Fibroblast of peridontal ligament (primary cell): Measurements from ENCODE around the gene GARRE1.
"Not testable (repeated sequence)": the region's sequence is repeated elsewhere in the genome, so short reads cannot be mapped to it uniquely, and the experiment has no call there.

Experiments used
- DNase-seq: peaks from one replicate; pipeline ENCODE4 v3.0.0-alpha.2; 2010; ENCODE audit errors: extremely low read depth

Gene GARRE1

GRCh38 chr19:34257559-34257924 is 3.2 kb downstream of the GARRE1 start:
- no peak for DNase-seq

DNA sequence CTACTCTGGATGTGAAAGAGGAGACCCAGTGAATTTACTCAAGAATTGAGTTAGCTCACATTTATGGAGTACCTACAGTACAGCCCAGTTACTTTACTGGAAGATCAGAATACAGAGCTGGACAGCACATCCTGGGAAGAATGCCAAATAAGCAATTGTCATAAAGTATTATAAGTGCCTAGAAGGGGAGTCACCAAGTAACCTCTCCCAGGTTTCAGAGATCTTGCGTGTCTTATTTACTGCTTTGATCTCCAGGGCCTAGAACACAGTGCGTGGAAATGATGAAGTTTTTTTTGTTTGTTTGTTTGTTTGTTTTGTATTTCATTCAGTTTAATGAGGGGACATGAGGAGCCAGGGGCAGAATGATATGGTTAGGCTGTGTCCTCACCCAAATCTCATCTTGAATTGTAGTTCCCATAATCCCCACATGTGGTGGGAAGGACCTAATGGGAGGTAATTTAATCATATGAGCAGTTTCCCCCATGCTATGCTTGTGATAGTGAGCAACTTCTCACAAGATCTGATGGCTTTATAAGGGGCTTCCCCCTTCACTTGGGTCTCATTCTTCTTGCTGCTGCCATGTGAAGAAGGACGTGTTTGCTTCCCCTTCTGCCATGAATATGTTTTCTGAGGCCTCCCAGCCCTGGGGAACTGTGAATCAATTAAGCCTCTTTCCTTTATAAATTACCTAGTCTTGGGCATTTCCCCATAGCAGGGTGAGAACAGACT is 5.2 kb downstream of the GARRE1 start:
- no peak for DNase-seq

GRCh38 chr19:34260771-34261173 is 6.4 kb downstream of the GARRE1 start:
- peak; percentile 58 for DNase-seq

- DNase-seq = no peak
Observed at GRCh38 chr19:34261334-34262109, 7.2 kb downstream of the GARRE1 start.

- no peak for DNase-seq
Observed at GRCh38 chr19:34263745-34264237, 9.4 kb downstream of the GARRE1 start.

DNA sequence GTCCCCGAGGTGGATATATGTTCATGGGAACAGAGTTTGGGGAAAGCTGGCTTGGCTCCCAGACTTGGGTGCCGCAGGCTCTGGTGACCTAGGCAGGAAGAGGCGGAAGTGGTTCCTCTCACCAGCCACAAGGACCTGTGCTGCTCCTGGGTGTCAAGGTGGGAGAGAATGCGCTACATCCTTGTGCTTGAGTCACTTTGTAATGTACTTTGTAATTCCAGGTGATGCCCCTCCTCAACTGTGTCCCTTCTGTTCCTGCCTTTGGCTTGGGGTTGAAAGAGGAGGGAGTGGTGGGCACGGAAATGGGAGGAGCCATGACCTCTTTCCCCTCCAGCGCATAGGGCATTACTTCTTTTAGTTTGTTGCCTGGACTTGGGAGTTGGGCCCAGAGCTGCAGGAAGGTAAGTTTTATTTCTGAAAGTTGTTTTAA is 10.9 kb downstream of the GARRE1 start:
- no peak for DNase-seq

DNA sequence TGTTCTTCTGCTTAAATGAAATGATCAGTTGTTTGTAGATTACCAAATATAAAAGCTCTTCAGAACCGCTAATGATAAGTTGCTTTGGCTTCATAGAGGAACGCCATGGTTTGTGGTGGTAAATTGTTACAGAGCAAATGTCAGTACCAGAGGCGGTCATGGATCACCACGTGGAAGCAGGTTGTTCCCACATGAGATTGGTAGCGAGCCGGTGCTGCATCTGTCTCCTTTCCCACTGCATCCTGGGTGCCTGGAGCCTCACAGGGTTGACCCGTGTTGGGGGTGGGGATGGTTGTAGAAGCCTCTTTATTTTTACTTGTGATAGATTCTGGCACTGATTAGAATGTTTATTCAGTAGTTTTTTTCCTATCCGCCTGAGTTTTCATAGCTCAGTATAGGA is 14.7 kb downstream of the GARRE1 start:
- no peak for DNase-seq

GRCh38 chr19:34269489-34269888 is 15.1 kb downstream of the GARRE1 start:
- DNase-seq = no peak

- peak; percentile 54 for DNase-seq
Observed at GRCh38 chr19:34269968-34270621, 15.7 kb downstream of the GARRE1 start.

DNA sequence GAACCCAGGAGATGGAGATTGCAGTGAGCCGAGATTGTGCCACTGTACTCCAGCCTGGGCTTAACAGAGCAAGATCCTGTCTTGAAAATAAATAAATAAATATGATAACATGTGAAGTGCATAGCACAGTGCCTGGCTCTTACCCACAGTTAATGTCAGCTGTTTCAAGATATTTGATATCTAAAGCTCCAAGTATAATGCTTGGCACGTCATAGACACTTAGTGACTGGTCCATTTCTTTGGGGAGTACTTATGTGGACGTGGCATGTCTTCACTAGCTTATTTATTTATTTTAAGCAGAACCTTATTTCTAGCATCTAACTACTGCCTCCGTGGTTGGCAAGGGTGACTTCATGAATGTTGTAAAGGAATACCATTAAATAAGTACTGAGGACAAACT is 18.8 kb downstream of the GARRE1 start:
- no peak for DNase-seq

GRCh38 chr19:34274284-34274826 is 20.0 kb downstream of the GARRE1 start:
- DNase-seq = no peak

GRCh38 chr19:34274827-34275625 is 20.7 kb downstream of the GARRE1 start:
- peak; percentile 97 for DNase-seq

DNA sequence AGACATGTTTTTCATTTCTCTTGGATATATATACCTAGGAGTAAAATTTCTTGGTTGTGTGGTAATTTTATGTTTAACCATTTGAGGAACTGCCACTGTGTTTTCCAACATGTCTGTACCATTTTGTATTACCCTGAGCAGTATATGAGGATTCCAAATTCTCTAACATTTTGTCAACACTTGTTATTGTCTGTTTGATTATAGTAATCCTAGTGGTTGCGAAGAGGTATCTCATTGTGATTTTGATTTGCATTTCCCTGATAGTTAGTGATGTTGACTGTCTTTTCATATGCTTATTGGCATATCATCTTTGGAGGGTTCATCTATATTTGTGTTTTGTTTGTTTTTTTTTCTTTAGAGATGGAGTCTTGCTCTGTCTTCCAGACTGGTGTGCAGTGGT is 21.4 kb downstream of the GARRE1 start:
- DNase-seq = no peak

DNA sequence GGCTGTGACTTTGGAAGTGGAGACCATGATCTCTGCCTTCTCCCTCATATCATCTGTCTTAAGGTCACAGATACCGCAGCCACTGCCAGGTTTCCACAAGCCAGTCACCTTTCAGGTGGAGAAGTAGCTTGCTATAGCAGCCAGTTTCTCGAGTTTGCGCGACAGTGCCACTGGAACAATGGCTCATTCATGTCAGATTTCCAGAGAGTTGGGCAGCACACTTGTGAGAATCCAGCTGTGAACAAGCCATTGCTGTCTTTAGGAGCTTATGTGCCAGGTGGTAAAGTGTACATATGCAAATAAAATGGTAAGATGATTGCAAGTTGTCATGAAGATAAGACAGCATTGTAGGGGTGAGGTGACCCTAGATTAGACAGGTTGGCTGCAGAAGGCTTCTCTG is 22.3 kb downstream of the GARRE1 start:
- no peak for DNase-seq

- no peak for DNase-seq
Observed at GRCh38 chr19:34277244-34277643, 22.9 kb downstream of the GARRE1 start.

DNA sequence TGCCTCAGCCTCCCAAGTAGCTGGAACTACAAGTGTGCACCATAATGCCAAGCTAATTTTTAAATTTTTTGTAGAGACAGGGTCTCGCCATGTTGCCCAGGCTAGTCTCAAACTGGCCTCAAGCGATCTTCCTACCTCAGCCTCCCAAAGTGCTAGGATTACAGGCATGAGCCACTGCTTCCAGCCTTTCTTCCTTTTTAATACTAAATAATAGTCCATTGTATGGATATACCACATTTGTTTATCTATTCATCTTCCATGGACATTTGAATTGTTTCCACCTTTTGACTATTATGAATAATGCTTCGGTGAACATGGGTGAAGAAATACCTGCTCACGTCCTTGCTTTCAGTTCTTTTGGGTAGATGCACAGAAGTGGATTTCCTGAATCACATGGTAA is 24.4 kb downstream of the GARRE1 start:
- DNase-seq = no peak

DNA sequence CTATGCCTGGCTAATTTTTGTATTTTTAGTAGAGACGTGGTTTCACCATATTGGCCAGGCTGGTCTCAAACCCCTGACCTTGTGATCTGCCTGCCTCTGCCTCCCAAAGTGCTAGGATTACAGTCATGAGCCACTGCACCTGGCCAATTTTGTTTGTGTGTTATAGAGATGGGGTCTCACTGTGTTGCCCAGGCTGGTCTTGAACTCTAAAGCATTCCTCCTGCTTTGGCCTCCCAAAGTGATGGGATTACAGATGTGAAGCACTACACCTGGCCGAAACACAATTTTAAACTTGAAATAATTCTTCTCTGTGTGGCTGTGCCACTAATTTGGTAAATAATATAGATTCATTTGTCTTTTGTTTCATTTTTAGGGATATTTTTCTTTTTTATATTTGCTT is 27.1 kb downstream of the GARRE1 start:
- not testable (repeated sequence) for DNase-seq

GRCh38 chr19:34282611-34283519 is 28.5 kb downstream of the GARRE1 start:
- no peak for DNase-seq

DNA sequence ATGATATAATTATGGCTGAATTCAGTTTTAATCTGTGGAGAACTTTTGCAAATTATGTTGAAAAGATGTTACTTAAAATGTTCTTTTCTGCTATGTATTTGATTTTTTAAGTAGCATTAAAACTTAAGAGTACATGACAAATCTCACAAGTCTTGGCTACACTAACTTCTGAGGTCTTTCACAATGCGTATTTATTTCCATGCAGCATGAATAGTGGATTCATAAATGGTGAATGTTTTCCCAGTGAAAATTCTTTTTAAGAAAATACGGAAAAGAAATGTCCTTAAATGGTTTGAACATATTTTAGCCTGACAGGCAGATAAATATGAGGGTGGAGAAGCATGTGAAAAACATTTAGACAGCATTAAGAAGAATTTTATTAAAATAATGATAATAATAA is 30.2 kb downstream of the GARRE1 start:
- DNase-seq = no peak

- no peak for DNase-seq
Observed at GRCh38 chr19:34287662-34288140, 33.3 kb downstream of the GARRE1 start.
